ENCODE measurements around the gene SASS6. TPM values are rescaled to one million over a fixed set of nuclear protein-coding genes. Genes with fewer than 3 reads are reported as not detected.
A peak's percentile ranks its signal among the peaks of the same experiment; 100 is the strongest.

Gene SASS6
- total and polyA plus RNA-seq, 9 of the 15 experiments (the other 6 are each of a cell fraction or from before 2014, with no cell fraction given): 11.6 to 34.1 (median 18.0) TPM

DNA sequence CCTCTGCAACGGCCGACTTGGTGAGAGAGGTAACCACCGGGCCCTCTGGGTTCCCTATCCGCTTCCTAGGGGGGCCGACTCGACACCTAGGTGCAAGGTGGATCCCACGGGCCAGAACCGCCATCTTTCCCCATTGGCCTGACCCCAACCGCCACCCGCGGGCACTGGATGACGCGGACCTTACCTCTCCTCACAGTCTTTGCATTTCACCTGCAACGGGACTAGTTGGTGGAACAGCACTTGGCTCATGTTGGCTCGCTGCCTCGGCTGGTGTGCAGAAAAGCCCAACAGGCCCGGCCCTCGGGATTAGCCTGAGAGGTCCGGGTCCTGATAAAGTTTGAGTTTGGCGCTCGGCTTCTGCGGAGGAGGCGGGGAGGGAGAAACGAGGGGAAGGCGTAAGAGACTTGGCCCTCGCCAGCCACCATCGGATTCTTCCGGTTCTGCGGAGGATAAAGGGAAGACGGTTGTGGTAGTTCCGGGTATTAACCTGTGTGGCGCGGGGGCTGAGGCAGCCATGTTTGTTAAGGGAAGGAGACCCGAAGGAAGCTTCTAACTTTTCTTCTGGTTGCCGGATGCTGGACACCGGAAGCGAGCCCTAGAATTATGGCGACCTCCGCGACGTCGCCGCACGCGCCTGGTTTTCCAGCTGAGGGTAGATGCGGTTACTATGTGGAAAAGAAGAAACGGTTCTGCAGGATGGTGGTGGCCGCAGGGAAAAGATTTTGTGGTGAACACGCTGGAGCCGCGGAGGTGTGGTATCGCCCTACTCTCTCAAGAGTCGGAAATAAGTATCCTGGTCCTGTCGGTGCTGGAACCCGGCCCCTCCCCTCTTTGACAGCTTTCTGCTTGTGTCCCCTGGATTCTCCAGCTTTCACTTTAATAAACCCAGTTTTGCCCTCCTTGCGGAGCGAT, at the start of gene SASS6, which contains the start of gene TRMT13 (continued):
- TF ChIP-seq, protein P1, sequence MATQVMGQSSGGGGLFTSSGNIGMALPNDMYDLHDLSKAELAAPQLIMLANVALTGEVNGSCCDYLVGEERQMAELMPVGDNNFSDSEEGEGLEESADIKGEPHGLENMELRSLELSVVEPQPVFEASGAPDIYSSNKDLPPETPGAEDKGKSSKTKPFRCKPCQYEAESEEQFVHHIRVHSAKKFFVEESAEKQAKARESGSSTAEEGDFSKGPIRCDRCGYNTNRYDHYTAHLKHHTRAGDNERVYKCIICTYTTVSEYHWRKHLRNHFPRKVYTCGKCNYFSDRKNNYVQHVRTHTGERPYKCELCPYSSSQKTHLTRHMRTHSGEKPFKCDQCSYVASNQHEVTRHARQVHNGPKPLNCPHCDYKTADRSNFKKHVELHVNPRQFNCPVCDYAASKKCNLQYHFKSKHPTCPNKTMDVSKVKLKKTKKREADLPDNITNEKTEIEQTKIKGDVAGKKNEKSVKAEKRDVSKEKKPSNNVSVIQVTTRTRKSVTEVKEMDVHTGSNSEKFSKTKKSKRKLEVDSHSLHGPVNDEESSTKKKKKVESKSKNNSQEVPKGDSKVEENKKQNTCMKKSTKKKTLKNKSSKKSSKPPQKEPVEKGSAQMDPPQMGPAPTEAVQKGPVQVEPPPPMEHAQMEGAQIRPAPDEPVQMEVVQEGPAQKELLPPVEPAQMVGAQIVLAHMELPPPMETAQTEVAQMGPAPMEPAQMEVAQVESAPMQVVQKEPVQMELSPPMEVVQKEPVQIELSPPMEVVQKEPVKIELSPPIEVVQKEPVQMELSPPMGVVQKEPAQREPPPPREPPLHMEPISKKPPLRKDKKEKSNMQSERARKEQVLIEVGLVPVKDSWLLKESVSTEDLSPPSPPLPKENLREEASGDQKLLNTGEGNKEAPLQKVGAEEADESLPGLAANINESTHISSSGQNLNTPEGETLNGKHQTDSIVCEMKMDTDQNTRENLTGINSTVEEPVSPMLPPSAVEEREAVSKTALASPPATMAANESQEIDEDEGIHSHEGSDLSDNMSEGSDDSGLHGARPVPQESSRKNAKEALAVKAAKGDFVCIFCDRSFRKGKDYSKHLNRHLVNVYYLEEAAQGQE (IDR thresholded peaks at IDR 0.05; ENCODE audit: borderline replicate concordance): peak; percentile 14
- TF ChIP-seq, protein P1 (CRISPR knock-in tag; IDR thresholded peaks at IDR 0.05; ENCODE audit: low read depth): 0 out of 2 replicates have a peak, but pooled peaks have one; percentile 45
- TF ChIP-seq BHLHE40 (IDR thresholded peaks at IDR 0.05; ENCODE audit: low read length) (peak; percentile 53; the same call in 1 of the 2 replicates), MED1 (CRISPR knock-in tag; IDR thresholded peaks at IDR 0.05; ENCODE audit: borderline replicate concordance) (no peak), NCOR1 (IDR thresholded peaks at IDR 0.05) (peak; percentile 47; the same call in 1 of the 2 replicates), PTBP1 (IDR thresholded peaks at IDR 0.05; ENCODE audit: low read depth, low read length) (no peak), TCF7 (IDR thresholded peaks at IDR 0.05; ENCODE audit: borderline replicate concordance) (peak; percentile 74; the same call in 1 of the 2 replicates), CBX1 (IDR thresholded peaks at IDR 0.05; ENCODE audit: low read depth) (peak; percentile 83; the same call in 1 of the 2 replicates), PHF8 (IDR thresholded peaks at IDR 0.05; ENCODE audit: borderline replicate concordance, low read length) (peak; percentile 73; the same call in 1 of the 2 replicates), HEY1 (CRISPR knock-in tag; IDR thresholded peaks at IDR 0.05; ENCODE audit: borderline replicate concordance) (peak; percentile 16; the same call in 1 of the 2 replicates), SIN3B (IDR thresholded peaks at IDR 0.05; ENCODE audit: low read depth) (peak; percentile 78), FOS (IDR thresholded peaks at IDR 0.05; ENCODE audit: extremely low read depth, insufficient read length) (no peak), MCM5 (IDR thresholded peaks at IDR 0.05; ENCODE audit: low read depth) (no peak), GTF2E2 (tag; IDR thresholded peaks at IDR 0.05) (0 out of 2 replicates have a peak, but pooled peaks have one; percentile 12), ZNF780A (CRISPR knock-in tag; IDR thresholded peaks at IDR 0.05) (no peak), TBP (optimal IDR thresholded peaks at IDR 0.05; ENCODE audit: low read depth, low read length) (peak; percentile 85), ELF1 (tag; IDR thresholded peaks at IDR 0.05) (peak; percentile 99)
- TF ChIP-seq, protein P2, sequence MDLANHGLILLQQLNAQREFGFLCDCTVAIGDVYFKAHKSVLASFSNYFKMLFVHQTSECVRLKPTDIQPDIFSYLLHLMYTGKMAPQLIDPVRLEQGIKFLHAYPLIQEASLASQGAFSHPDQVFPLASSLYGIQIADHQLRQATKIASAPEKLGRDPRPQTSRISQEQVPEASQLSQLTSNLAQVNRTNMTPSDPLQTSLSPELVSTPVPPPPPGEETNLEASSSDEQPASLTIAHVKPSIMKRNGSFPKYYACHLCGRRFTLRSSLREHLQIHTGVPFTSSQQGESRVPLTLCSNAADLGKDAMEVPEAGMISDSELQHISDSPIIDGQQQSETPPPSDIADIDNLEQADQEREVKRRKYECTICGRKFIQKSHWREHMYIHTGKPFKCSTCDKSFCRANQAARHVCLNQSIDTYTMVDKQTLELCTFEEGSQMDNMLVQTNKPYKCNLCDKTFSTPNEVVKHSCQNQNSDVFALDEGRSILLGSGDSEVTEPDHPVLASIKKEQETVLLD (IDR thresholded peaks at IDR 0.05): 0 out of 2 replicates have a peak, but pooled peaks have one; percentile 36
- TF ChIP-seq, protein P3, sequence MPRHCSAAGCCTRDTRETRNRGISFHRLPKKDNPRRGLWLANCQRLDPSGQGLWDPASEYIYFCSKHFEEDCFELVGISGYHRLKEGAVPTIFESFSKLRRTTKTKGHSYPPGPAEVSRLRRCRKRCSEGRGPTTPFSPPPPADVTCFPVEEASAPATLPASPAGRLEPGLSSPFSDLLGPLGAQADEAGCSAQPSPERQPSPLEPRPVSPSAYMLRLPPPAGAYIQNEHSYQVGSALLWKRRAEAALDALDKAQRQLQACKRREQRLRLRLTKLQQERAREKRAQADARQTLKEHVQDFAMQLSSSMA (CRISPR knock-in tag; IDR thresholded peaks at IDR 0.05): no peak

Data from K562 (cell line).